Neural progenitor cell (in vitro differentiated cells): Measurements from ENCODE around the gene TBP.
A peak's percentile ranks its signal among the peaks of the same experiment; 100 is the strongest.

Experiments
- CTCF ChIP-seq: fragments of 200-600 bp; sonication (generic); IDR thresholded peaks from 2 replicates; pipeline ENCODE4 v1.5.1; 2017; ENCODE audit warnings: antibody characterized with exemption, mild to moderate bottlenecking
- EZH2 ChIP-seq: fragments of 200-600 bp; sonication (generic); IDR thresholded peaks from 2 replicates; pipeline ENCODE4 v1.6.1; 2017; ENCODE audit warnings: antibody characterized with exemption, mild to moderate bottlenecking, moderate library complexity
- EZH2phosphoT487 ChIP-seq: fragments of 200-600 bp; sonication (generic); IDR thresholded peaks from 2 replicates; pipeline ENCODE4 v1.6.1; 2017; ENCODE audit warnings: antibody characterized with exemption

- TF ChIP-seq CTCF: peak; percentile 30
- TF ChIP-seq EZH2phosphoT487: no peak
- TF ChIP-seq EZH2: no peak
Measured at GRCh38 chr6:170575250-170575649, 21.1 kb downstream of the TBP start.
